Lung (tissue), 12 donors: Measurements from ENCODE around the gene TSEN34. TPM values are rescaled to one million over a fixed set of nuclear protein-coding genes. Genes with fewer than 3 reads are reported as not detected.
"Not testable (repeated sequence)": the region's sequence is repeated elsewhere in the genome, so short reads cannot be mapped to it uniquely, and the experiment has no call there.

ENCODE experiments used
- ATAC-seq: fragments of 200-7000 bp; cut with Tn5 transposase; one replicate; pipeline ENCODE4 v1.9.1; 2020; ENCODE audit warnings: moderate number of reproducible peaks; ENCODE audit not compliant: insufficient read depth, low FRiP score
- DNase-seq, 3 donors: peaks; one replicate each; pipeline ENCODE4 v3.0.0-alpha.2; 2013 to 2017
- H3K27ac ChIP-seq, 2 donors: one replicate each; pipeline ENCODE4 v1.5.1; 2013; ENCODE audit warnings: mild to moderate bottlenecking in 2 of 2, moderate library complexity in 2 of 2, control low read depth in 1 of 2, inconsistent platforms in 1 of 2, low read depth in 1 of 2, low read length in 1 of 2
- H3K27me3 ChIP-seq, 3 donors: one replicate each; pipeline ENCODE4 v1.5.1; 2013; ENCODE audit warnings: low read length in 2 of 3; ENCODE audit not compliant: control insufficient read depth in 3 of 3, insufficient read depth in 3 of 3
- H3K36me3 ChIP-seq, 4 donors: one replicate each; pipeline ENCODE4 v1.5.1; 2013; ENCODE audit warnings: low read length in 4 of 4, mild to moderate bottlenecking in 1 of 4, moderate library complexity in 1 of 4; ENCODE audit not compliant: control insufficient read depth in 4 of 4, insufficient read depth in 4 of 4
- H3K4me1 ChIP-seq, 5 donors: one replicate each; pipeline ENCODE4 v1.5.1; 2013; ENCODE audit warnings: low read length in 5 of 5, mild to moderate bottlenecking in 2 of 5, moderate library complexity in 1 of 5; ENCODE audit not compliant: control insufficient read depth in 5 of 5, insufficient read depth in 5 of 5
- H3K4me3 ChIP-seq: one replicate; pipeline ENCODE4 v1.5.1; 2013; ENCODE audit warnings: mild to moderate bottlenecking, control low read depth, moderate library complexity
- H3K9ac ChIP-seq, 2 donors: one replicate each; pipeline ENCODE4 v1.5.1; 2013; ENCODE audit warnings: low read length in 2 of 2, control low read depth in 1 of 2; ENCODE audit not compliant: insufficient read depth in 1 of 2
- H3K9me3 ChIP-seq, 4 donors: one replicate each; pipeline ENCODE4 v1.5.1; 2013; ENCODE audit warnings: low read length in 3 of 4, mild to moderate bottlenecking in 1 of 4, moderate library complexity in 1 of 4; ENCODE audit not compliant: control insufficient read depth in 4 of 4, insufficient read depth in 3 of 4
- CTCF ChIP-seq: IDR thresholded peaks from 2 replicates; pipeline ENCODE4 v1.5.1; 2012; ENCODE audit warnings: mild to moderate bottlenecking; ENCODE audit errors: control extremely low read depth, extremely low read depth
- WGBS, 2 donors: extraction: QIAGEN DNeasy Blood & Tissue Kit; methylation state at CpG; one replicate each; pipeline ENCODE4 v1.1.7; 2013; 5-methylcytosine and 5-hydroxymethylcytosine counted together
- polyA plus RNA-seq, 2 donors: library from polyadenylated mRNA; stranded (reverse); fragments of 200-250 nt; gene quantifications; one replicate each; pipeline ENCODE4 v1.2.1, GENCODE V29; 2013
- total RNA-seq, 2 donors: library from RNA; depleted of rRNA in 1 of 2; stranded (reverse); fragments of >200 nt in 1 of 2; gene quantifications; one replicate each; pipeline ENCODE4 v1.2.1, GENCODE V29; 2014 to 2021
- donor health status: control.
- donor health status: control.
- donor health status: Bipolar disorder and iron deficiency.
- donor health status: healthy.
- donor health status: DM: yes; HTN: yes; CAD: no.

The TSEN34 gene
- total and polyA plus RNA-seq, 4 donors, result 38.0 to 102 (median 55.2) TPM

DNA sequence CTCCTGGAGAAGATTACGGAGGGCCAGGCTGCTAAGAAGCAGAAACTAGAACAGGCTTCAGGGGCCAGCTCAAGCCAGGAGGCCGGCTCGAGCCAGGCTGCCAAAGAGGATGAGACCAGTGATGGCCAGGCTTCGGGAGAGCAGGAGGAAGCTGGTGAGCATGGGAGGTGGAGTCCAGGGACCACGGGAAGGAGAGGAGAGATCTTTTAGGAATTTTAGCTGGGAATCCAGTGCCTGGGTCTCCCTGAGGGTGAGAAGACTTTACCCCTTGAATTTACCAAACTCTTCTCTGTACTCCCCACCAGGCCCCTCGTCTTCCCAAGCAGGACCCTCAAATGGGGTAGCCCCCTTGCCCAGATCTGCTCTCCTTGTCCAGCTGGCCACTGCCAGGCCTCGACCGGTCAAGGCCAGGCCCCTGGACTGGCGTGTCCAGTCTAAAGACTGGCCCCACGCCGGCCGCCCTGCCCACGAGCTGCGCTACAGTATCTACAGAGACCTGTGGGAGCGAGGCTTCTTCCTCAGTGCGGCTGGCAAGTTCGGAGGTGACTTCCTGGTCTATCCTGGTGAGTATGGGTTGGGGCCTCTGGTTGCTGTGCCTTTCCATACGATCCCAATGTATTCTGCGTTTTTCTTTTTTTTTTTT is 824 bp downstream of the TSEN34 start:
- no peak for ATAC-seq
- Histone ChIP-seq H3K9ac (peak overlapping the region; percentile 80 to 81), H3K4me1 (peaks cover 0 to 21% (median 8%) of the 10 kb centered on the region in 5 donors), H3K36me3 (peaks cover 0 to 12% (median 11%) of the 10 kb centered on the region in 4 donors), H3K4me3 (peak overlapping the region; percentile 57), H3K9me3 (no peaks in the 10 kb centered on the region), H3K27me3 (no peaks in the 10 kb centered on the region), H3K27ac (peak overlapping the region; percentile 98 to 99)
- no peak for DNase-seq
- TF ChIP-seq CTCF, result no peak
- WGBS, 2 donors, result 60 to 66% methylated on average over 18 to 19 of the region's 19 CpGs

GRCh38 chr19:54193011-54193410 is 1.9 kb downstream of the TSEN34 start:
- Histone ChIP-seq H3K27ac (no peak overlapping the region), H3K36me3 (peaks cover 0 to 11% (median 8%) of the 10 kb centered on the region in 4 donors), H3K9me3 (no peaks in the 10 kb centered on the region), H3K4me1 (peaks cover 0 to 19% (median 8%) of the 10 kb centered on the region in 5 donors), H3K27me3 (no peaks in the 10 kb centered on the region), H3K4me3 (no peak overlapping the region), H3K9ac (no peak overlapping the region)
- TF ChIP-seq CTCF, result no peak
- ATAC-seq (no peak), DNase-seq (no peak)
- WGBS, 2 donors, result 97 to 99% methylated on average over 11 of the region's 11 CpGs

DNA sequence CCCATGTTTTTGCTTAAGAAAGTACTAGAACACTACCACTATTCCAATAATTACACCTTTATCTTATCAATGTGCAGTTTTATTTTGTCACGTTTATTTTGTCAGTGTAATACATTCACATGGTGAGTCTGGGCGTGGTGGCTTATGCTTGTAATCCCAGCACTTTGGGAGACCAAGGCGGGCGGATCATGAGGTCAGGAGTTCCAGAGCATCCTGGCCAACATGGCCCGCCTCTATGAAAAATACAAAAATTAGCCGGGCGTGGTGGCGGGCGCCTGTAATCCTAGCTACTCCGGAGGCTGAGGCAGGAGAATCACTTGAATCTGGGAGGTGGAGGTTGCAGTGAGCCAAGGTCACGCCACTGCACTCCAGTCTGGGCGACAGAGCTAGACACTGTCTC is 3.4 kb downstream of the TSEN34 start:
- ATAC-seq, result not testable (repeated sequence)
- WGBS, 2 donors, result 96 to 97% methylated on average over 12 of the region's 12 CpGs
- peaks cover 0 to 11% (median 8%) of the 10 kb centered on the region in 4 donors for H3K36me3 ChIP-seq

DNA sequence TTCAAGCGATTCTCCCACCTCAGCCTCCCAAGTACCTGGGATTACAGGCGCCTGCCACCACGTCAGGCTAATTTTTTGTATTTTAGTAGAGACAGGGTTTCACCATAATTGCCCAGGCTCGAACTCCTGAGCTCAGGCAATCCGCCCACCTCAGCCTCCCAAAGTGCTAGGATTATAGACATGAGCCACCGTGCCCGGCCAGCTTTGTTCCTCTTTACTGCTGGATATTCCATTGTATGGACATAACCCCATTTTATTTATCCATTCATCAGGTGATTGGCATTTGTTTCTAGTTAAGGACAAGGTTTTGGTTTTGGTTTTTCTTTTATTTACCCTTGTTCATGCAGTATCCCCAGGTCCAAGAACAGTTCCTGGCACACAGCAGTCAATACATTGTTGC is 5.4 kb downstream of the TSEN34 start:
- ATAC-seq (no peak), DNase-seq (no peak)
- peaks cover 0 to 15% (median 12%) of the 10 kb centered on the region in 4 donors for H3K36me3 ChIP-seq
- no peak overlapping the region for H3K9ac ChIP-seq
- no peak overlapping the region for H3K27ac ChIP-seq
- peaks cover 0 to 12% (median 6%) of the 10 kb centered on the region in 5 donors for H3K4me1 ChIP-seq
- no peaks in the 10 kb centered on the region for H3K9me3 ChIP-seq
- H3K27me3 ChIP-seq, result no peaks in the 10 kb centered on the region
- H3K4me3 ChIP-seq, result no peak overlapping the region
- TF ChIP-seq CTCF, result no peak
- 95 to 98% methylated on average over 7 of the region's 7 CpGs for WGBS, 2 donors

More for the DNA sequence above, 3.4 kb downstream of the TSEN34 start:
- not testable (repeated sequence) for H3K9me3 ChIP-seq, H3K4me3 ChIP-seq, H3K27me3 ChIP-seq, H3K9ac ChIP-seq, H3K27ac ChIP-seq, DNase-seq
- H3K4me1 ChIP-seq, result peaks cover 0 to 11% (median 8%) of the 10 kb centered on the region in 5 donors
